ENCODE measurements around the gene SOX5.
"Not testable (repeated sequence)": the region's sequence is repeated elsewhere in the genome, so short reads cannot be mapped to it uniquely, and the experiment has no call there.

Gene SOX5

GRCh38 chr12:23750923-23751322 is 198.5 kb downstream of the SOX5 start:
- no peak for DNase-seq

GRCh38 chr12:23744696-23745095 is 204.8 kb downstream of the SOX5 start:
- DNase-seq = no peak

- no peak for DNase-seq
These were observed 206.9 kb downstream of the SOX5 start for GRCh38 chr12:23742574-23742973.

GRCh38 chr12:23731493-23731892 is 218.0 kb downstream of the SOX5 start:
- DNase-seq = no peak

- no peak for DNase-seq
These were observed 218.4 kb downstream of the SOX5 start for GRCh38 chr12:23731035-23731434.

GRCh38 chr12:23729359-23729758 is 220.1 kb downstream of the SOX5 start:
- DNase-seq = no peak

GRCh38 chr12:23726646-23727045 is 222.8 kb downstream of the SOX5 start:
- no peak for DNase-seq

GRCh38 chr12:23722655-23723054 is 226.8 kb downstream of the SOX5 start:
- DNase-seq = no peak

- no peak for DNase-seq
These were observed 228.2 kb downstream of the SOX5 start for GRCh38 chr12:23721268-23721667.

GRCh38 chr12:23719493-23719892 is 230.0 kb downstream of the SOX5 start:
- DNase-seq = no peak

- not testable (repeated sequence) for DNase-seq
These were observed 239.1 kb downstream of the SOX5 start for GRCh38 chr12:23710361-23710760.

- no peak for DNase-seq
These were observed 241.2 kb downstream of the SOX5 start for GRCh38 chr12:23708185-23708837.

GRCh38 chr12:23707270-23707669 is 242.2 kb downstream of the SOX5 start:
- no peak for DNase-seq

GRCh38 chr12:23704992-23705943 is 244.2 kb downstream of the SOX5 start:
- no peak for DNase-seq

GRCh38 chr12:23703051-23703450 is 246.4 kb downstream of the SOX5 start:
- DNase-seq = no peak

- no peak for DNase-seq
These were observed 250.4 kb downstream of the SOX5 start for GRCh38 chr12:23699031-23699430.

GRCh38 chr12:23694920-23695319 is 254.6 kb downstream of the SOX5 start:
- DNase-seq = no peak

- DNase-seq = no peak
These were observed 255.2 kb downstream of the SOX5 start for GRCh38 chr12:23694307-23694706.

GRCh38 chr12:23687947-23688346 is 261.5 kb downstream of the SOX5 start:
- no peak for DNase-seq

GRCh38 chr12:23686095-23686494 is 263.4 kb downstream of the SOX5 start:
- no peak for DNase-seq

GRCh38 chr12:23684121-23684520 is 265.3 kb downstream of the SOX5 start:
- DNase-seq = no peak

- no peak for DNase-seq
These were observed 268.2 kb downstream of the SOX5 start for GRCh38 chr12:23681237-23681636.

GRCh38 chr12:23674064-23674463 is 275.4 kb downstream of the SOX5 start:
- DNase-seq = no peak

GRCh38 chr12:23671881-23672280 is 277.6 kb downstream of the SOX5 start:
- no peak for DNase-seq

Measured in activated naive CD4-positive, alpha-beta T cell treated with anti-CD3 and anti-CD28 coated beads, Interleukin-2, amount 50 U/mL, for 16 hours (primary cell).